Adrenal gland (tissue), 5 donors: Measurements from ENCODE around the gene APBA2.

Source experiments
- POLR2A ChIP-seq, 2 donors: fragments of 450-650 bp; IDR thresholded peaks; one replicate each; pipeline ENCODE4 v1.6.1; 2017; ENCODE audit warnings: antibody characterized with exemption in 2 of 2, mild to moderate bottlenecking in 2 of 2, moderate library complexity in 1 of 2
- TF ChIP-seq, protein P1 (sequence below), 6 experiments: fragments of 450-650 bp in 4 of 6; fragments of 200-600 bp in 2 of 6; sonication (generic) in 1 of 6; IDR thresholded peaks; 1 replicate in 5 of 6; 2 replicates in 1 of 6; pipeline versions ENCODE4 v1.5.1 to v1.8.0; 2016 to 2021; ENCODE audit warnings: antibody characterized with exemption in 6 of 6, mild to moderate bottlenecking in 2 of 6, moderate library complexity in 1 of 6
- donor health status: DM: no; HTN: no; CAD: no.

DNA sequence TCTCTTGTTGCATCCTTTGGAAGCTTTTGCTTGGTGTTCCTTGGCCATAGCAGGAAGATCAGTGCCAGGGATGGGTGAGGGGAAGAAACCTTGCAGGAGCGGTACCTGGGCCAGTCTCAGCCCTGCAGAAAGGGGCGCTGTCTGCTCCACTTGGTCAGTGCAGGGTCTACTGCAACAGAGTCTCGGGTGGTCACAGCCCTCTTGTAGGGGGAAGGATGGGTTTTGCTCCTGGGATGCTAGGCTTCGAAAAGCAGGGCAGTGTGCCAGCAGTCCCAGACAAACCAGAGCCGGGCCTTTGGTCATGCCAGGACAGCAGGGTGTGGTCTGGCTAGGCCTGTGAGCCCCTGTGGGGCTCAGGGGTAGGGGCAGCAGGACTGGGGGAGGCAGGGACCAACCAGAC lies 186.7 kb downstream of the APBA2 start:
- TF ChIP-seq, protein P1, sequence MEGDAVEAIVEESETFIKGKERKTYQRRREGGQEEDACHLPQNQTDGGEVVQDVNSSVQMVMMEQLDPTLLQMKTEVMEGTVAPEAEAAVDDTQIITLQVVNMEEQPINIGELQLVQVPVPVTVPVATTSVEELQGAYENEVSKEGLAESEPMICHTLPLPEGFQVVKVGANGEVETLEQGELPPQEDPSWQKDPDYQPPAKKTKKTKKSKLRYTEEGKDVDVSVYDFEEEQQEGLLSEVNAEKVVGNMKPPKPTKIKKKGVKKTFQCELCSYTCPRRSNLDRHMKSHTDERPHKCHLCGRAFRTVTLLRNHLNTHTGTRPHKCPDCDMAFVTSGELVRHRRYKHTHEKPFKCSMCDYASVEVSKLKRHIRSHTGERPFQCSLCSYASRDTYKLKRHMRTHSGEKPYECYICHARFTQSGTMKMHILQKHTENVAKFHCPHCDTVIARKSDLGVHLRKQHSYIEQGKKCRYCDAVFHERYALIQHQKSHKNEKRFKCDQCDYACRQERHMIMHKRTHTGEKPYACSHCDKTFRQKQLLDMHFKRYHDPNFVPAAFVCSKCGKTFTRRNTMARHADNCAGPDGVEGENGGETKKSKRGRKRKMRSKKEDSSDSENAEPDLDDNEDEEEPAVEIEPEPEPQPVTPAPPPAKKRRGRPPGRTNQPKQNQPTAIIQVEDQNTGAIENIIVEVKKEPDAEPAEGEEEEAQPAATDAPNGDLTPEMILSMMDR (IDR thresholded peaks at IDR 0.05), result no peak
- no peak for TF ChIP-seq POLR2A (IDR thresholded peaks at IDR 0.05)
